Progenitor cell of endocrine pancreas (in vitro differentiated cells): ENCODE data around the gene FBF1. TPM values are rescaled to one million over a fixed set of nuclear protein-coding genes. Genes with fewer than 3 reads are reported as not detected.

Experiments
- DNase-seq: peaks from one replicate; pipeline ENCODE4 v3.0.0; 2021; ENCODE audit warnings: low spot score; ENCODE audit not compliant: unreplicated experiment
- H3K27ac Mint-ChIP-seq: 2 replicates; pipeline ENCODE4 v1.8.0; 2021; ENCODE audit warnings: mild to moderate bottlenecking, moderate library complexity, mixed read lengths
- H3K27me3 Mint-ChIP-seq: 2 replicates; pipeline ENCODE4 v1.8.0; 2021; ENCODE audit warnings: mixed read lengths
- H3K36me3 Mint-ChIP-seq: 2 replicates; pipeline ENCODE4 v1.8.0; 2022; ENCODE audit warnings: mixed read lengths; ENCODE audit not compliant: insufficient read depth
- H3K4me1 Mint-ChIP-seq: 2 replicates; pipeline ENCODE4 v1.8.0; 2021; ENCODE audit warnings: low read depth, mixed read lengths
- H3K4me3 Mint-ChIP-seq: 2 replicates; pipeline ENCODE4 v1.8.0; 2021; ENCODE audit warnings: low read depth, mild to moderate bottlenecking, moderate library complexity, mixed read lengths
- H3K9me3 Mint-ChIP-seq: 2 replicates; pipeline ENCODE4 v1.8.0; 2021; ENCODE audit warnings: low read depth, mixed read lengths
- CTCF ChIP-seq: fragments of 200-600 bp; sonication (generic); IDR thresholded peaks from one replicate; pipeline ENCODE4 v1.5.0; 2021; ENCODE audit warnings: antibody characterized with exemption, mild to moderate bottlenecking; ENCODE audit not compliant: unreplicated experiment
- total RNA-seq: library from RNA; stranded (reverse); gene quantifications from 2 replicates; pipeline ENCODE4 v1.2.1, GENCODE V29; 2021

The FBF1 gene
- total RNA-seq, 1 donor from 2014 or later: 29.9 TPM

GRCh38 chr17:75917917-75918445, 22.9 kb downstream of the FBF1 start:
- no peak for TF ChIP-seq CTCF
- Mint-ChIP-seq H3K27me3 (no peaks in the 10 kb centered on the region), H3K27ac (no peak overlapping the region), H3K36me3 (peaks cover 4% of the 10 kb centered on the region), H3K4me3 (no peak overlapping the region), H3K4me1 (no peaks in the 10 kb centered on the region), H3K9me3 (no peaks in the 10 kb centered on the region)
- no peak for DNase-seq

- Mint-ChIP-seq H3K27ac (no peak overlapping the region), H3K4me3 (no peak overlapping the region), H3K9me3 (no peaks in the 10 kb centered on the region), H3K36me3 (peaks cover 4% of the 10 kb centered on the region), H3K4me1 (no peaks in the 10 kb centered on the region), H3K27me3 (no peaks in the 10 kb centered on the region)
- no peak for DNase-seq
- TF ChIP-seq CTCF: no peak
These were observed 23.5 kb downstream of the FBF1 start for GRCh38 chr17:75917141-75917916.

GRCh38 chr17:75915268-75915667, 25.6 kb downstream of the FBF1 start:
- Mint-ChIP-seq H3K27ac (no peak overlapping the region), H3K36me3 (peaks cover 4% of the 10 kb centered on the region), H3K27me3 (no peaks in the 10 kb centered on the region), H3K4me1 (no peaks in the 10 kb centered on the region), H3K9me3 (no peaks in the 10 kb centered on the region), H3K4me3 (no peak overlapping the region)
- no peak for TF ChIP-seq CTCF
- DNase-seq: no peak

GRCh38 chr17:75914643-75915267, 26.1 kb downstream of the FBF1 start:
- peaks cover 4% of the 10 kb centered on the region for H3K36me3 Mint-ChIP-seq
- no peak for DNase-seq
- H3K4me1 Mint-ChIP-seq: no peaks in the 10 kb centered on the region
- no peak overlapping the region for H3K27ac Mint-ChIP-seq
- no peaks in the 10 kb centered on the region for H3K27me3 Mint-ChIP-seq
- H3K9me3 Mint-ChIP-seq: no peaks in the 10 kb centered on the region
- no peak overlapping the region for H3K4me3 Mint-ChIP-seq
- TF ChIP-seq CTCF: no peak

- no peak overlapping the region for H3K27ac Mint-ChIP-seq
- no peaks in the 10 kb centered on the region for H3K9me3 Mint-ChIP-seq
- H3K27me3 Mint-ChIP-seq: no peaks in the 10 kb centered on the region
- no peak for DNase-seq
- H3K4me3 Mint-ChIP-seq: no peak overlapping the region
- peaks cover 4% of the 10 kb centered on the region for H3K36me3 Mint-ChIP-seq
- TF ChIP-seq CTCF: no peak
- H3K4me1 Mint-ChIP-seq: no peaks in the 10 kb centered on the region
These were observed 27.2 kb downstream of the FBF1 start for GRCh38 chr17:75913537-75914210.
